Right renal pelvis (tissue), 4 donors: ENCODE data around the gene ALDH3A1. TPM values are rescaled to one million over a fixed set of nuclear protein-coding genes. Genes with fewer than 3 reads are reported as not detected.

Experiments
- DNase-seq, 4 donors: peaks; one replicate each; pipeline ENCODE4 v3.0.0-alpha.2; 2013; ENCODE audit warnings: low read depth in 4 of 4, low spot score in 3 of 4, missing footprints in 1 of 4
- polyA plus RNA-seq, 4 donors: library from polyadenylated mRNA; unstranded; fragments of 120-200 nt; gene quantifications; one replicate each; pipeline ENCODE4 v1.2.1, GENCODE V29; 2013; ENCODE audit not compliant: insufficient read length in 4 of 4

Gene ALDH3A1
- polyA plus RNA-seq, 4 donors, result 1.4 to 1.6 (median 1.4) TPM

DNA sequence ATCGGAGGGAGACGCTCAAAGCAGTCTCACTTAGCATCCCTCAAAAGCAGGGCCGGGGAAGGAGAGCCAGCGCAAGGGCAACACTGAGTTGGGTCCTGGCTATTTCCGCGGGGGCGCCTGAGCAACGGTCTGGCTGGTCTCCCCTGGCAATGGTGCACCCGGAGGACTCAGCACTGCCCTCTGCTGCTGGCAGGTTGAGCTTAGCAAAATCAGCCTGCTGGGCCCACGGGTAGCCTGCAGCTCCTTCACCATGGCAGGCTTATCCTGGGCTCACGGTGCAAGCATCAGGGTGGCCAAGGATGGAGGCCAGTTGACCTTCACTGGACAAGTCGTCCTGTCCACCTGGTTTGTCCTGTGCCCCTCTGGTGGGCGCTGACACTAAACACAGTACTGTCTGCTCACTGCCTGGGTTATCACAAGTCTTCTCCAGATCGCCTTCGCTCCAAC is 14.4 kb upstream of the ALDH3A1 start:
- peak; percentile 44 to 66 (median 56) for DNase-seq

DNA sequence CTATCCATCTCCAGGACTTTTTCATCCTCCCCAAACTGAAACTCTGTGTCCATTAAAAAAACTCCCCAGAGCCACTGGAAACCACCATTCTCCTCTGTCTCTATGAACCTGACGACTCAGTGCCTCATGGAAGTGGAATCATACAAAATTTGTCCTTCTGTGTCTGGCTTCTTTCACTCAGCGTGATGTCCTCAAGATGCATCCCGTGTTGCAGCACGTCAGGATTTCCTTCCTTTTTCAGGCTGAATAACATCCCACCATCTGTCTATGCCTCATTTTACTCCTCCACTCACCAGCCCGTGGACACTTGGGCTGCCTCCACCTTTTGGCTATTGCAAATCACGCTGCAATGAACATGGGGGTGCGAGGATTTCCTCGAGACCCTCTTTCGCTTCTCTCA is 12.6 kb upstream of the ALDH3A1 start:
- DNase-seq, result no peak

- DNase-seq, result no peak
Observed at GRCh38 chr17:19759568-19760549, 11.8 kb upstream of the ALDH3A1 start.

- no peak for DNase-seq
Observed at GRCh38 chr17:19757536-19758180, 9.6 kb upstream of the ALDH3A1 start.

GRCh38 chr17:19756546-19756945 is 8.4 kb upstream of the ALDH3A1 start:
- no peak for DNase-seq

DNA sequence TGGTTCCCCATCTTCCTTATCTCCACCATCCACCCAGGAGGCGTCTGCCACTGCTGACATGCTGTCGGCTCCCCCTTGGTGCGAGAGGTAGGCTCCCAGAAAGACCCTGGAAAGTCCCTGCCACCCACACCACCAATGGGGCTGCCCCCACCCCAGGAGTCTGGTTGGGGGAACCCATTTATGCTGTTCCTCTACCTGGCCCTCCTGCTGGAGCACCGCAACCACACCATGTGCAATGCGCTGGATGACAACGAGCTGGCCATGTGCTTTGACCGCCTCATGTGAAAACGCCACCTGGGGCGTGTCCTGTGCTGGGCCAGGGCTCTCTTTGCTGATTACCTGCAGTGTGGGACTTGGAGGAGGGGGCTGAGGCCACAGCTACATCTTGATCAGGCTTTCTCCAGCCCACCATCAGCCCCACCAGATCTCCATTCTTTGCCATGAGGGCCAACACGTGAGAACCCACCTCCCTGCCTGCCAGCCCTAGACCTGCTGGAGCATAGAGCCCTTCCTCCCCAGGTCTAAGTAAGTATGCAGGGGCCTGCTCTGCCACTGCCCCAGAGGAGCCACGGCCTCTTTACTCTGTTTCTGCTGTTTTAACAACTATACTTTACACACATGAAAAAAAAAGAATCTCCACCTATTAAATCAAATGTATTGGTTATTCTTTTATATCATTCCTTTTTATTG is 7.9 kb upstream of the ALDH3A1 start:
- DNase-seq, result no peak

GRCh38 chr17:19755392-19755791 is 7.3 kb upstream of the ALDH3A1 start:
- DNase-seq, result no peak

GRCh38 chr17:19753661-19754463 is 5.8 kb upstream of the ALDH3A1 start:
- no peak for DNase-seq

DNA sequence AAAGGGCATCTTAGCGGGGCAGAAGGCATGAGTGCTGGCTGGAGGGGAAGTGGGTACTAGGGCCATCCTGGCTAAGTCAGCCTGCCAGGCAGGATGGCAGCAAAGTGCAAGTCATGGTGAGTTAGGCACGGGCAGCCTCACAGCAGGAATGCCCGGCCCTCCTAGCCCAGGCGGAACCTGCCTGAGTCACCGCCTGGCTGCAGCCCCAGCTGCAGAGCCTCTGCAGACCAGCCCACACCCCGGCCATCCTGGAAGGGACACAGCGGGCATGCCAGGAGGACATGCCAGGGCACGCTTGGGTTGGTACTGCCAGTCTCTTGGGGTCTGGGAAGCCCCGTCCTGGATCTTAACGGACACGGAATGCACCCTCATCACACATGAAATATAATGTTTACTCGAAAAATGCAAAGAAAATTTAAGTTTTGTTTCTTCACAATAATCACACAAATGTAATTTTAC is 5.0 kb upstream of the ALDH3A1 start:
- DNase-seq, result no peak

DNA sequence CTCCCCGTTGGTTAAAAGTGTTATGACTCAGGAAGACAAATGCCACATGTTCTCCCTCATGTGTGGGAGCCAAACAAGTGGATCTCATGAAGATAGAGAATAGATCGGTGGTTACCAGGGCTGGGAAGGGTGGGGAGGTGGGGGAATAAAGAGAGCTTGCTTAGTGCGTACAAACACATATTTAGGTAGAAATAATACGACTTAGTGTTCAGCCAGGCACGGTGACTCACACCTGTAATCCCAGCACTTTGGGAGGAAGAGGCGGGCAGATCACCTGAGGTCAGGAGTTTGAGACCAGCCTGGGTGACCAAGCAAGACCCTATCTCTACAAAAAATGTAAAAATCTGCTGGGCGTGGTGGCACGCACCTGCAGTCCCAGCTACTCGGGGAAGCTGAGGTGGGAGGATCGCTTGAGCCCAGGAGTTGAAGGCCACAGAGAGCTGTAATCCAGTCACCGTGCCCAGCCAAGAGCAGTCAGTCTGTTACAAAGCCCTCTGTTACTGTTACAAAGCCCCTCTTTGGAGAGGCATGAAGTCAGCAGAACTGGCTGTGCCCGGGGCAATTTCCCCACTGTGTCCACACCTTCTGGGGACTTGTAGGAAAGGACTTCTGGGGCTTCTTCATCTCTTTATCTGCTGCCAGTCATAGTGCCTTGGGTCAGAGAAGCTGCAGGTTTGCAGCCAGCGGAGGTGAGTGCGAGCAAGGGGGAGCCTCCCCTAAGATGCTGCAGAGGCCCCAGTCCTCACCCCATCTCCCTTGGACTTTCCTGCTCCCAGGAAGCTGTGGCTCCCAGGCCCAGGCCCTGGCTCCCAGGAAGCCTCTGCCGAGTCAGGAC is 4.3 kb upstream of the ALDH3A1 start:
- no peak for DNase-seq

- no peak for DNase-seq
Observed at GRCh38 chr17:19750835-19751234, 2.7 kb upstream of the ALDH3A1 start.

- DNase-seq, result no peak
Observed at GRCh38 chr17:19750020-19750572, 2.0 kb upstream of the ALDH3A1 start.

- no peak for DNase-seq
Observed at GRCh38 chr17:19748807-19749193, 702 bp upstream of the ALDH3A1 start.

- no peak for DNase-seq
Observed at GRCh38 chr17:19747159-19747719, 859 bp downstream of the ALDH3A1 start.

GRCh38 chr17:19746517-19746916 is 1.6 kb downstream of the ALDH3A1 start:
- no peak for DNase-seq

GRCh38 chr17:19744922-19745757 is 3.0 kb downstream of the ALDH3A1 start:
- peak; percentile 81 to 87 (median 82) for DNase-seq

DNA sequence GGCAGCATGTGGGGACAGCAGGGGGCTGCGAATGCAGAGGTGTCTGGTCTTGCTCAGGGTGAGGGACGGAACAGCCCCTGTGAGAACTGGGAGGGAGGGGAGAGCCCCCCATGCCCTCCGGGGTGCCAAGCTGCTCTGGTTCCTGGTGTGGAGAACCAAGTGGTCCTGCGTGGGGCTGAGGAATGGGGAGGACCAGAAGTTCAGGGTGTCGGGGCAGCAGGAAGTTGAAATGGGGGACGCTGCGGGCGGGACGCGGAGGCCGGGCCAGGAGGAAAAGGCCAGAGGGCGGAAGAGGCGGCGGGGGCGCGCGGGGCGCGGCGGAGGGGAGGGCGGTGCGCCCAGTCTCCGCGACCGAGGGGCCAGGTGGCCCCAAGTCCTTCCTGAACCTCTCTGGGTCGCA is 3.6 kb downstream of the ALDH3A1 start:
- no peak for DNase-seq
